WERI-Rb-1 (cell line): ENCODE measurements around the gene STK4.

Experiments
- DNase-seq: peaks from one replicate; pipeline ENCODE4 v3.0.0-alpha.2; 2020
- H3K27ac ChIP-seq: fragments of 250-450 bp; sonication (Bioruptor Pico); 2 replicates; pipeline ENCODE4 v1.5.1; 2020; ENCODE audit warnings: mild to moderate bottlenecking, moderate library complexity
- H3K27me3 ChIP-seq: fragments of 250-450 bp; sonication (Bioruptor Pico); 2 replicates; pipeline ENCODE4 v1.5.1; 2021; ENCODE audit warnings: mild to moderate bottlenecking, low read depth, moderate library complexity; ENCODE audit not compliant: insufficient read depth, severe bottlenecking
- H3K36me3 ChIP-seq: fragments of 250-450 bp; sonication (Bioruptor Pico); 2 replicates; pipeline ENCODE4 v1.5.1; 2020; ENCODE audit warnings: mild to moderate bottlenecking, moderate library complexity
- H3K4me3 ChIP-seq: 2 replicates; pipeline ENCODE4 v1.5.1; 2011; ENCODE audit warnings: low read depth, mild to moderate bottlenecking, control low read depth, low read length
- H3K9me3 ChIP-seq: fragments of 250-450 bp; sonication (Bioruptor Pico); 2 replicates; pipeline ENCODE4 v1.5.1; 2021; ENCODE audit warnings: mild to moderate bottlenecking, moderate library complexity; ENCODE audit not compliant: severe bottlenecking
- TF ChIP-seq, protein P1 (sequence below): IDR thresholded peaks from 2 replicates; pipeline ENCODE4 v1.5.1; 2011; ENCODE audit warnings: low read depth, mild to moderate bottlenecking, control low read depth, inconsistent platforms, low read length

The STK4 gene

DNA sequence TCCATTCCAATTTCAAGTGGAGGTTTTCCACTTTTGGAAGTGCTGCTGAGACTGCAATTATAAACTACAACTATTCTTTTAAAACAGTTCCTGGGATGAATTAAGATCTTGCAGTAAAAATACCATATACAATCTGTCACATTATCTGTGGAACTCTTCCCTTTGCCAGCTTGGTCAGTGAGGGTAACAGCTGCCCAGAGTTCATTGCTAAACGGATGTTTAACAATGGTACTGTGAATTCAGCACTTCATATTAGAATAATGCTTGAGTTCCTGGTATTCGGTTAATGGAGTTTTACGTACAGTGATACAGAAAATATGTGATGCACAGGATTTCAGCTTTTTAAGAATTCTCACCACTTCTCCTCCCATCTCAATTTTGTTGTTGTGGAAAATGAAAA, 83.1 kb downstream of the STK4 start:
- H3K27me3 ChIP-seq: no peaks in the 10 kb centered on the region
- H3K27ac ChIP-seq: no peak overlapping the region
- DNase-seq: no peak
- no peaks in the 10 kb centered on the region for H3K9me3 ChIP-seq
- peaks cover 6% of the 10 kb centered on the region; the same call in 1 of the 2 replicates for H3K36me3 ChIP-seq
- TF ChIP-seq, protein P1, sequence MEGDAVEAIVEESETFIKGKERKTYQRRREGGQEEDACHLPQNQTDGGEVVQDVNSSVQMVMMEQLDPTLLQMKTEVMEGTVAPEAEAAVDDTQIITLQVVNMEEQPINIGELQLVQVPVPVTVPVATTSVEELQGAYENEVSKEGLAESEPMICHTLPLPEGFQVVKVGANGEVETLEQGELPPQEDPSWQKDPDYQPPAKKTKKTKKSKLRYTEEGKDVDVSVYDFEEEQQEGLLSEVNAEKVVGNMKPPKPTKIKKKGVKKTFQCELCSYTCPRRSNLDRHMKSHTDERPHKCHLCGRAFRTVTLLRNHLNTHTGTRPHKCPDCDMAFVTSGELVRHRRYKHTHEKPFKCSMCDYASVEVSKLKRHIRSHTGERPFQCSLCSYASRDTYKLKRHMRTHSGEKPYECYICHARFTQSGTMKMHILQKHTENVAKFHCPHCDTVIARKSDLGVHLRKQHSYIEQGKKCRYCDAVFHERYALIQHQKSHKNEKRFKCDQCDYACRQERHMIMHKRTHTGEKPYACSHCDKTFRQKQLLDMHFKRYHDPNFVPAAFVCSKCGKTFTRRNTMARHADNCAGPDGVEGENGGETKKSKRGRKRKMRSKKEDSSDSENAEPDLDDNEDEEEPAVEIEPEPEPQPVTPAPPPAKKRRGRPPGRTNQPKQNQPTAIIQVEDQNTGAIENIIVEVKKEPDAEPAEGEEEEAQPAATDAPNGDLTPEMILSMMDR: no peak
- no peak overlapping the region for H3K4me3 ChIP-seq

DNA sequence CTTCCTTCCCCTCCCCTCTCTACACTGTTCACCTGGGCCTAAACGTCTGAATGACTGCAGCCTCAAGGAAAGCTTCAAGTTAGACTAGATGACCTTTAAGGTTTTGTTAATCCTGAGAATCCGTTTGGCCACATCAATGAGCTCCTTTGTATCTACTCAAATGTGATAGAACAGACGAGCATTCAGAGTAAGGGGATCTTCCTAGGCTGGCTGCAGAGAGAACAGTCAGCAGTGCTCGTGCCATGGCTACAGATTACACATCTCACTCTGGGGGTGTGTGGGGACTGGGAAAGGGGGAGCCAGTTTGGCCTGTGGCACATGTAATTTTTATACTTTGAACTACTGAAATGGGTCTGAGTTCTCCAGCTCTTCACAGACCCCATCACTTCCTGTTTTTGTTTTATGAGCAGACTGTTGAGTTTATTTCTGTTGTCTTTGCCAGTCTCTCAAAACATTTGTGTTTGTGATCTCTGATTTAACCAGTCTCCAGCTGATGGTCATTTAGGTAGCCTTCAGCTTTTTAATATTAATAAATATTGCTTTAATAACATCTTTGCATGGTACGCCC, 83.7 kb downstream of the STK4 start:
- Histone ChIP-seq H3K36me3 (peaks cover 6% of the 10 kb centered on the region; the same call in 1 of the 2 replicates), H3K27me3 (no peaks in the 10 kb centered on the region), H3K4me3 (no peak overlapping the region), H3K27ac (no peak overlapping the region), H3K9me3 (no peaks in the 10 kb centered on the region)
- TF ChIP-seq, protein P1: no peak
- no peak for DNase-seq

DNA sequence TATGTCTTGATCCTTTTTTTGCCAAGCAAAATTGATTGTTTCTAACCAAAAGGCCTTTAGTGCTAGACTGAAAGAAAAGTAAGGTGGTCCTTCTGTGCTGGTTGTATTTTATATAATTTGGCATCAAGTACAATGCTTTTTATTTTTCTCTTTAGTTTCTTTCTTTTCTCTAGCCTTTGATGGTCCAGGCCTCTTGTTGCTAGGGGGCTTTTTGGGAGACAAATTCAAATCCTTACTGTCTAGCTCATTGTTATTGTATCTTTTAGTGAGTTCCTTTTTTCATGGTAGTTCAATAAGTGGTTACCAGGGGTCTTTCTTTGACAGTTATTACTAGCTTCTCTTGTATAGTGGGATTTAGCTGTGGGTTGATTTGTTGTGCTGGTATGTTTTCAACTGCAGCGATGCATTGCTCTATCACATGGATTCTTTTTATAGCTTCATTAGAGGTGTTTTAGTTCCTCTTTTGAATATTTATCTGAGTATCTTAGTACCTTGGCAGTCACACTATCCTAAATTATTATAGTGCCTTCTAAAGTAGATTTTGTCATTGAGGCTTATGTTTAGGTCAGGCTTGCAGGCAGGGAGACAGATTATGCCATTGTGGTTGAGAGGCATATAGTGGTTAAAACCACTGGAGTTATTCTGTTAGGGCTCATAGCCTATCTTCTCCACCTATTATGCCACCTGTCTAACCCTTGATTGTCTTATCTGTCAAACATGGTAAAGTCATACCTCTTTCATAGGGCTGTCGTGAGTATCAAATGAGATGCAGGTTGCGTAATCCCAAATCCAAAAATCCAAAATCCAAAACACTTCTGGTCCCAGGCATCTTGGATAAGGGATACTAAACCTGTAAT, 85.1 kb downstream of the STK4 start:
- H3K27ac ChIP-seq: no peak overlapping the region

DNA sequence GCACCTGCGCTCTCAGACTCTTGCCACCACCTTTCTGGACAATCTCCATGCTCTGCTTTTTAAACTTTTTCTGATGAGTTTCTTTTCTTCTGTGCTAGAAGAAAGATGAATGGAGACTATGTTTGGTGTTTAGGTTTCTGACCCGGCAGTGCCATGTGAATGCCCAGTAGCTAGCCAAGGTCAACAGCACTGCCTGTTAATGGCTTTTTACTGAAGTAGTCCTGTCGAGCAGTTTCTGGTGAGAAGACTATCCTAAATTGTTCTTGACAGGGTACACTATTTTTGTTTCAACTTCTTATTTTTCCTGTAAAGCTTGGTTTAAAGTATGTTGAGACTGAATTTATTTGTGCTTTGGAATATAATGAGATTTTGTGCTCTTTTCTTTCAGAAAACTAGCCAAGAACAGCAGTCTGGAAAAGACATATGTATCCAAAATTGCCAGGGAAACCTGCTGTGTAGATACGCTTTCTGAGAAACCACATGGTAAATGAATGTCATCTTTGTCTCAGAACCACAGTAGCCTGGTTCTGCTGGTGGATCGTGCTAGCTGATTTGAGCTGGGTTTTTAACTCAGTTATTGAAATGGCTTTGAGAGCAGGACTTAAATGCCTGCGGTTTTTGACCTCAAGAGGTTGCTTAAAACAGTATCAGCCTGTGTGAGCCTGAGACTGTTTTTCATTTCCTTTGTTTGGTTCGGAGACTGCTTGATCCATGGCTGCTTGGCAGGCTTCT, 86.6 kb downstream of the STK4 start:
- TF ChIP-seq, protein P1: no peak
- no peak for DNase-seq
- H3K9me3 ChIP-seq: no peaks in the 10 kb centered on the region
- no peak overlapping the region for H3K4me3 ChIP-seq
- H3K36me3 ChIP-seq: peaks cover 6% of the 10 kb centered on the region
- no peaks in the 10 kb centered on the region for H3K27me3 ChIP-seq
- no peak overlapping the region for H3K27ac ChIP-seq

More for the DNA sequence above, 85.1 kb downstream of the STK4 start:
- no peaks in the 10 kb centered on the region for H3K9me3 ChIP-seq
- DNase-seq: no peak
- no peaks in the 10 kb centered on the region for H3K27me3 ChIP-seq
- peaks cover 6% of the 10 kb centered on the region for H3K36me3 ChIP-seq
- no peak overlapping the region for H3K4me3 ChIP-seq
- TF ChIP-seq, protein P1: no peak

DNA sequence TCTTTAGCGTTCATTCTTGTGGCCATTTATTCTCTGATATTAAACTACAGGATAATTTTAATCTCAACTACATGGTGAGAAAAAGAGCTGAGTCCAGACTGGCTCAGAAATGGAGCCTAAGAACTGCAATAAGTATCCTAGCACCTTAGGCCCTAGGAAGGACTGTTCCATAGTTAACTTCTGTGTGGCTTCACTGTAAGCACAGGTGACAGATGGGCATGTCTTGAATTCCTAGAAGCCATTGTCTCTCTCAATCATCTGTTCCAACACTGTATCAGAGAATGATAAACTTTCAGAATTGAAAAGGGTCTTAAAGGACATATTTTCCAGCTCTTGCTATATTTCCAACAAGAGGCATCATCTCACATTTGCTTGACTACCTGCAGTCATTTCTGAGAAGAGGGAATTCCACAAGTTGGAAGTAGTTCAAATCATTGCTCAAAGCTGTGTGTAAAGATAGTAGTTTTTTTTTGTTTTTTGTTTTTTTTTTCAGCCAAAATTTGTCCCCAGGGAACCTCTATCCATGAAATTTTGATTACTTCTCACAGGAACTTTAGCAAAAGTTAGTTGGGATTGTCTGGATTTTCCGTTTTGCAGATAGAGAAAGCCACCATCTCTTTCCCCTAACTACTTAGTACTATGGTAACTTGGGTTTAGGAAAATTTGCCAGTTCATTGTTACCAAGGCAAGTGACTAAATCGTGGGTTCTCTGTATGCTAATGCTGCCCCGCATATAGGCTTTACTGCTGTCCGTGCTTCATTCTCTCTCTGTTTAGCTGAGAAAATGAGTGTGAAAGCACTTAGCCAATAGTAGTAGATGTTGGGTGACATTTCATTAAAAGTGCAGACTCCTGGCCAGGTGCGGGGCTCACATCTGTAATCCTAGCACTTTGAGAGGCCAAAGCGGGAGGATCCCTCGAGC, 87.4 kb downstream of the STK4 start:
- Histone ChIP-seq H3K4me3 (no peak overlapping the region), H3K9me3 (no peaks in the 10 kb centered on the region), H3K27ac (no peak overlapping the region), H3K27me3 (no peaks in the 10 kb centered on the region), H3K36me3 (peaks cover 6% of the 10 kb centered on the region)
- TF ChIP-seq, protein P1: no peak
- no peak for DNase-seq
